HG03558 (cell line): ENCODE results near the gene SPOCK1.
A peak's percentile ranks its signal among the peaks of the same experiment; 100 is the strongest.
"Not testable (repeated sequence)": the region's sequence is repeated elsewhere in the genome, so short reads cannot be mapped to it uniquely, and the experiment has no call there.

Experiments used
- ATAC-seq: cut with Tn5 transposase; IDR thresholded peaks from one replicate; pipeline ENCODE4 v1.9.1; 2021; ENCODE audit warnings: moderate number of reproducible peaks; ENCODE audit not compliant: unreplicated experiment; ENCODE audit errors: extremely low read depth

SPOCK1 gene

GRCh38 chr5:137498736-137499505 is at the start of gene SPOCK1:
TSS of gene SPOCK1 (minus strand) at chr5:137499326.
- peak; percentile 85 for ATAC-seq

GRCh38 chr5:137545956-137546355 is 46.8 kb upstream of the SPOCK1 start:
- ATAC-seq = no peak

- not testable (repeated sequence) for ATAC-seq
These were observed 36.3 kb upstream of the SPOCK1 start for GRCh38 chr5:137535449-137535848.

GRCh38 chr5:137533963-137534362 is 34.8 kb upstream of the SPOCK1 start:
- no peak for ATAC-seq

GRCh38 chr5:137531266-137531665 is 32.1 kb upstream of the SPOCK1 start:
- no peak for ATAC-seq

- ATAC-seq = no peak
These were observed 22.1 kb upstream of the SPOCK1 start for GRCh38 chr5:137521246-137521645.

- no peak for ATAC-seq
These were observed 17.8 kb upstream of the SPOCK1 start for GRCh38 chr5:137516961-137517360.

GRCh38 chr5:137516251-137516797 is 17.2 kb upstream of the SPOCK1 start:
- no peak for ATAC-seq

GRCh38 chr5:137515238-137515637 is 16.1 kb upstream of the SPOCK1 start:
- ATAC-seq = no peak

- ATAC-seq = no peak
These were observed 11.5 kb upstream of the SPOCK1 start for GRCh38 chr5:137510671-137511070.

- no peak for ATAC-seq
These were observed 8.0 kb upstream of the SPOCK1 start for GRCh38 chr5:137507150-137507549.

- ATAC-seq = no peak
These were observed 7.2 kb upstream of the SPOCK1 start for GRCh38 chr5:137506296-137506695.

- ATAC-seq = no peak
These were observed 5.8 kb upstream of the SPOCK1 start for GRCh38 chr5:137504916-137505315.

GRCh38 chr5:137503456-137503855 is 4.3 kb upstream of the SPOCK1 start:
- no peak for ATAC-seq

GRCh38 chr5:137502632-137503031 is 3.5 kb upstream of the SPOCK1 start:
- no peak for ATAC-seq

- no peak for ATAC-seq
These were observed 2.8 kb upstream of the SPOCK1 start for GRCh38 chr5:137501846-137502406.

- no peak for ATAC-seq
These were observed 2.1 kb upstream of the SPOCK1 start for GRCh38 chr5:137501226-137501625.

- no peak for ATAC-seq
These were observed 1.6 kb upstream of the SPOCK1 start for GRCh38 chr5:137500615-137501225.

GRCh38 chr5:137499506-137499847 is 351 bp upstream of the SPOCK1 start:
- not testable (repeated sequence) for ATAC-seq

- no peak for ATAC-seq
These were observed 808 bp downstream of the SPOCK1 start for GRCh38 chr5:137498301-137498735.
